HL-60 (cell line): ENCODE measurements around the gene WDR20.

Source experiments
- CTCF ChIP-seq: IDR thresholded peaks from one replicate; pipeline ENCODE4 v1.5.1; 2011; ENCODE audit warnings: low read length, control low read depth, inconsistent platforms; ENCODE audit not compliant: insufficient read depth
- POLR2AphosphoS5 ChIP-seq: IDR thresholded peaks from 2 replicates; pipeline ENCODE4 v1.6.1; 2012; ENCODE audit warnings: low read depth
- REST ChIP-seq: IDR thresholded peaks from 2 replicates; pipeline ENCODE4 v1.6.1; 2012; ENCODE audit warnings: low read depth; ENCODE audit not compliant: insufficient replicate concordance

- TF ChIP-seq CTCF, result no peak
- no peak for TF ChIP-seq POLR2AphosphoS5
- TF ChIP-seq REST, result no peak
Observed at GRCh38 chr14:102238766-102239165, 99.1 kb downstream of the WDR20 start.
